ENCODE measurements around the gene TNFRSF1A.

The TNFRSF1A gene

DNA sequence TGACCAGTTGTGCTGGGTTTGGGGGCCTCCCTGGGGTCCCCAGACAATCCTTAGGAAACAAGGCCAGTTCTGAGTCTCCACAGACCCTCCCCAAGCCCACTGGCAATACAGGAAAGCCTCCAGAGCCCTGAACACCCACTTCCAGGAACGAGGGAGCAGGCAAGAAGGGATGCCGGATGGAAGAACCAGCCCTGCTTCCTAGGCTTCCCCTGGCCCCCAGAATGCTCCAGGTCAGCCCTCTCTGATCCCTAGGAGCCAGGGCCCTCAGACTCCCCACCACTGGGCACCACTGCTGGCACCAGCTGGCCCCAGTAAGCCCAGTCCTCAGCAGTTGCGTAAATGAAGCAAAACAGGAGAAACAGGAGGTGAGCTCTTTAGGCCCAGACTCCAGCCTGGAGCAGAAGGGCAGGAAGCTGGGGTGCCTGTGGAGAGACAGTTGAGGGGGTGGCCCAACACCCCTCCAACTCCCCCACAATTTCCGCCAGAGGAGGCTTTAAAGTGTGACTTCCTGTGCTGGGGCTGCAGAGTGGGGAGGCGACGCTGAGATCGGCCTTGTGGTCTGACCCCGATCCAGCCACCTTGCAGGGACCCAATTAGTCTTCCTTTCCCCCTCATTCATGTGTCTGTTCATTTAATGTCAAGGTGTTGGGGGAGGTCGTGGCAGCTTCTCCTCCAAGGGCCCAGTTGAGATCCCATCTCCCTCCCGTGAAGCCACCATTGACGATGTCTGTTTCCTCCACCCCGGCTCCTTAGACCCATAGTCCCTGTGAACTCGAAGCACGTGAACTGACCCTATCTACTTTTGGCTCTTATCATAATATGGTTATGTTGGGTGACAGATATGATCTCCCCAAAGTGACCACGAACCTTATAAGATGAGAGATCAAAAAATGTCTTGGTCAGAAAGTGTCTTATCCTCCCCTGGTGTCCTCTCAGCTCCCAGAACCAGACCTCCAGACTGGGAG is 4.7 kb downstream of the TNFRSF1A start:
- no peak for DNase-seq (ENCODE audit: low read depth)

DNA sequence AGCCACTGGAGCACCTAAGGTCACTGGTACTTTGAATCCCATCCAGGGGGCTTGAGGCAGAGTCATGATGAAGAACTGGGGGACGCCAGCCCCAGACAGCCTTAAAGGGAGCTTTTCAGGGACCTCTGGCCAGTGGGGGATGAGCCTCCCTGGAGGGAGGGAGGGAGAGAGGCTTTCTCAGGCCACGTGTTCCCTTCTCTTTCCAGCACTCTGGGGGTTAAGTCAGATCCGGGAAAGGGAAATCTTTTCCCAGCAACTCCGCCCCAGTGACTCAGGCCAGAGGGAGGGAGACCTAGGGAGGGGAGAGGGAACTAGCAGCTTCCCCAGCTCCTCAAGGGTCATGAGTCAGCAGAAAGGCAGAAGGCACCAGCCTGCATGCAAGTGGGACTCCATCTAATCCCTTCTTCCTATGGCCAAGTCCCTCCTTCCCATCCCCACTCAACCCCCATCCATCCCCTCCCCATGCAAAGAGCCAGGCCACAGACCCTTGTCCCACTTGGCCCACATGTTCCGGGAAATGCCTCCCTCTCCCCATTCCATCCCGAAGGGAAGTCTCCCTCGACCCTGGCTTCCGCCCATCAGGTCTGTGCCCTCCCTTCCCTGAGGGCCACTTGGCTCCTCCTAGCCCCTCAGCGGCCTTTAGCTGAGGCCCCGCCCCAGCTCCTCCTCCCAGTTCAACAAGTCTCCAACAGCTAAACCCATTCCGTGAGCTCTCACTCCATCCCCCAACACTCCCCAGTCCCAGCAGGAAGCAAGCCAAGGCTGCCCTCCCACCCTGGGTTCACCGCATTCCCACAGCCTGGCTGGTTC is 5.6 kb downstream of the TNFRSF1A start:
- peak; percentile 99 for DNase-seq (ENCODE audit: low read depth)

GRCh38 chr12:6335451-6336078 is 6.3 kb downstream of the TNFRSF1A start:
- DNase-seq (ENCODE audit: low read depth) = no peak

DNA sequence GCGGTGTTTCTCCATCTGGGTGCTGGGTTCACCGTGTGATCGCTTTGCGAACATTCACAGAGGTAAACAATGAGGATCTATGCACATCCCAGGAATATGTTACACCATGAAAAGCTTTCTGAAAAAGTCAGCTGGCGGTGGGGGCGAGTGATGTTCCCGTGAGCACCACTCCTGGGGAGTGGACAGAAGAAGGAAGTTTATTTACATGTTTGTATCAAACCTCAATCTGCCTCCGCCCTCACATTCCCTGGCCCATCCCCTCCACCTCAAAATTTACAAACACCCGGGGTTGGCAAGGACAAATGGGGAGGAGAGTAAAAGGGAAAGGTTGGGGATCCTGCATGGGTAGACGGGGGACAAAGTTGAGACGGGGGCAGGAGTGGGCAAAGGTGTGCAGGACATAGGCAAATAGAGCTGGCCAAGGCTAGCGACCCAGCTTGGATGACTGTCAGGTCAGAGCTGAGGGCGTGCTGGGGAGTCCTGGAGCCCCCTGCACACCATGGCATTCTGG is 6.9 kb downstream of the TNFRSF1A start:
- no peak for DNase-seq (ENCODE audit: low read depth)

- no peak for DNase-seq (ENCODE audit: low read depth)
Measured at GRCh38 chr12:6334359-6334758, 7.5 kb downstream of the TNFRSF1A start.

- DNase-seq (ENCODE audit: low read depth) = no peak
Measured at GRCh38 chr12:6333566-6333965, 8.3 kb downstream of the TNFRSF1A start.

DNA sequence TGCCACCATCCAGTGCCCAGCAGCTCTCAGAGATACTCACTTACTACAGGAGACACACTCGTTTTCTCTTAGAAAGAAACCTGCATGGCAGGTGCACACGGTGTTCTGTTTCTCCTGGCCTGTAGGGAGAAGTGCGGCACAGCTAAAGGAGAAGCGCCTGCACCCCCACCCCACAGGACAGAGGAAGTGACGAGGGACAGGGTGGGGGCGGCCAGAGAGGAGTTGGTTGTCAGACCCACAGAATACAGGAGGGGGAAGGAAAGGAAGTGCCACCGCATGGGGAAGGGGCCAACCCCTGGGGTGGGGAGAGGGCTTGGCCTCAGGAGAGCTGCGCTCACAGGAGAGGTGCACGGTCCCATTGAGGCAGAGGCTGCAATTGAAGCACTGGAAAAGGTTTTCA is 8.8 kb downstream of the TNFRSF1A start:
- DNase-seq (ENCODE audit: low read depth) = no peak

DNA sequence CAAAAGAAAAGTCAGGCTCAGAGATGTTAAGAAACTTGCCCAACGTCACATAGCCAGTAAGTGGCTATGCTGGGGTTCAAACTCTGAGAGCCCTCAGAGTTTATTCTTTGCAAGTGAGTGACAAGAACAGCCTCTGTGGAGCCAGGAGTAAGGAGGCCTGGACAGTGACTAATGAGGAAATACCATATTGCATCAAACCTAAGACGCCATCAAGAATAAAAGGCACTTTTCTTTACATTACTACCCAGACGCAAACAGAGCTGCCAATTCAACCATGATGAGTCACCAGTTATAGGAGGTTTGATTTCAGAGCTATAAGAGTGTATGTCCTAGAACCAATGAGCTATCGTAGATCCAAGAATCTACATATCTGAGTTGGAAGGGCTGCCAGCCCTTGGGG is 9.4 kb downstream of the TNFRSF1A start:
- DNase-seq (ENCODE audit: low read depth) = peak; percentile 87

- DNase-seq (ENCODE audit: low read depth) = no peak
Measured at GRCh38 chr12:6330999-6331714, 10.7 kb downstream of the TNFRSF1A start.

DNA sequence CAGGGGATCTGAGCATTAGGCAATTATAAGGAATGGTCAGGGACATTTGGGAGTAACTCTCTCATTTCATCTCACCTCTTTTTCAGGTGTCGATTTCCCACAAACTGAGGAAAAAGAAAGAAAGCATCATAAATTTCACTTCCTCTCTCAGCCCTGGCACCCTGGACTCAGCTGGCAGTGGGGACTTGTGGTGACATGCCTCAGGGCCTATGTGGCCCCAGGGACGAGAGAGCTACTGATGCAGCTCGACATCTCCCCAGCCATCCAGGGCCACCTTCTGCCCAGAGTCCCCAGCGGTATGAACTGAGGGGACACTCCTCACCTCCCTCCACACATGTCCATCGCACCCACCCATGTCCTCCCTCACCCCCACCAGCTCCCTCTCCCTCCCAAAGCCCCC is 11.7 kb downstream of the TNFRSF1A start:
- DNase-seq (ENCODE audit: low read depth) = no peak

- DNase-seq (ENCODE audit: low read depth) = no peak
Measured at GRCh38 chr12:6329703-6330064, 12.2 kb downstream of the TNFRSF1A start.

DNA sequence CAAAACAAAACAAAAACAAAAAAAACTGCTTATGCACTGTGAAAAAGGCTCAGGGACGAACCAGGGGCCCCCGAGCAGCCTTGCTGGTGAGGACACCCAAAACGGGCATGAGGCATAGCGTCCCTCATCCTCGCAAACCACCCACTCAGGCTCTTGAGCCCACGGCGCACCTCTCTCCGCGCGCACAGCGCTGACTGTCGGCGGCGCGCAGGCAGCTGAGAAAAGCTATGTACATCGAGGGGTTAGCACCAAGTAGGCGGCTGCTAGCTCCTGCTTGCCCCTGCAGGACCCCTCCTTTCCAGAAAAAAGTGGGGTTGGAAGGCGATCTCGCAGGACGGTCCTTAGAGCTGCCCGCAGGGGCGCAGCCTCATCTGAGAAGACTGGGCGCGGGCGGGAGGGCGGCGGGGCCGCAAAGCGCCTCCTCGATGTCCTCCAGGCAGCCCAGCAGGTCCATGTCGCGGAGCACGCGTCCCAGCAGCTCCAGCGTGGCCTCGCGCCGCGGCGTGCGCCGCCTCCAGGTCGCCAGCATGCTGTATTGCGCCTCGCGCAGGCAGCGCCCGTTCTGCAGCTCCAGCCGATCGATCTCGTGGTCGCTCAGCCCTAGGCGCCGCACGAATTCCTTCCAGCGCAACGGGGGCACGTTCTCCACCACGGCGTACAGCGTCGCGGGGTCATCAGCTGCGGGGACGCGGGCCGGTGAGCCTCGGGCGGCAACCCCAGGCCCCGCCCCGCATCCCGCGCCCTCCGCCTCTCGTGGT is 12.8 kb downstream of the TNFRSF1A start:
- no peak for DNase-seq (ENCODE audit: low read depth)

GRCh38 chr12:6328045-6328779 is 13.7 kb downstream of the TNFRSF1A start:
- no peak for DNase-seq (ENCODE audit: low read depth)

- no peak for DNase-seq (ENCODE audit: low read depth)
Measured at GRCh38 chr12:6327229-6328041, 14.4 kb downstream of the TNFRSF1A start.

DNA sequence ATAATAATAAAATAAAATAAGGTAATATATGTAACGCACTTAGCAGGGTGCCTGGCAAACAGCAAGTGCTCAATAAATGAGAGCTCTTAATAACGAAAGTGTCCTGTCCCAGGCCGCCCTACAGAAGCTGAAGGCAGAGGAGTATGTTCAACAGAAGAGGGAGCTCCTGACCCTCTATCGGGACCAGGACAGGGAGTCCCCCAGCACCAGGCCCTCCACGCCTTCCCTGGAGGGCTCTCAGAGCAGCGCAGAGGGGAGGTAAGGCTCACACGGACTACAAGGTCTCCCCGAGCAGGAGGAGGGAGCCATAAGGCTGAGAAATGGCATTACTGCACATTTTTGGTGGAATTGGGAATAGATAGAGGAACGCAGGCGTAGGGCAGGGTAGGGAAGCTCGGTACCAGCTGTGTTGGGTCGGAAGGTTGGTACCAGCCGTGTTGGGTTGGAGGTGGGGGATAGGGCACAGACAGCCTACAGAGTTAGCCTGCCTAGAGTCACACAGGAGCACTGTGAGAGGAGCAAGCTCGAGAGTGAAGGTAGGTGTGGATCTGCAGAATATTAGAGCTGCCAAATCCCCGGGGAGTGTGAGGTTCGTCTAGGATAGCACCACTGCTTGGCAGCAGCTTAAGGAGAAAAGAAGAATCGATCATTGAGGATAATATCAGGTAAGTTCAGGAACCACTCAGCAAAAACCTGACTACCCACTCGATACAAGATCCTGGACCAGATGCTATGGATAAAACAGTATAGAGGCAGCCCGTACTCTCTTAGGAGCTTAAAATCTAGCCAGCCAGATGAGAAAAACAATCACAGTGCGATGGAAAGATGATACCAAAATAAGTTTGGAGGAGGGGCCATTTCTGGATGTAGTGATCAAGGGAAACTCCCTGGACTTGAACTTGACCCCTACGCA is 15.3 kb downstream of the TNFRSF1A start:
- DNase-seq (ENCODE audit: low read depth) = no peak

- DNase-seq (ENCODE audit: low read depth) = no peak
Measured at GRCh38 chr12:6324936-6325750, 16.7 kb downstream of the TNFRSF1A start.

- no peak for DNase-seq (ENCODE audit: low read depth)
Measured at GRCh38 chr12:6323995-6324711, 17.7 kb downstream of the TNFRSF1A start.
